ENCODE data around the gene ING1.
"Not testable (repeated sequence)": the region's sequence is repeated elsewhere in the genome, so short reads cannot be mapped to it uniquely, and the experiment has no call there.

Gene ING1

GRCh38 chr13:110715395-110716246 is 2.1 kb downstream of the ING1 start:
- peak; percentile 99 for DNase-seq (ENCODE audit: low spot score)

- DNase-seq (ENCODE audit: low spot score) = no peak
Observed at GRCh38 chr13:110716247-110716515, 2.7 kb downstream of the ING1 start.

DNA sequence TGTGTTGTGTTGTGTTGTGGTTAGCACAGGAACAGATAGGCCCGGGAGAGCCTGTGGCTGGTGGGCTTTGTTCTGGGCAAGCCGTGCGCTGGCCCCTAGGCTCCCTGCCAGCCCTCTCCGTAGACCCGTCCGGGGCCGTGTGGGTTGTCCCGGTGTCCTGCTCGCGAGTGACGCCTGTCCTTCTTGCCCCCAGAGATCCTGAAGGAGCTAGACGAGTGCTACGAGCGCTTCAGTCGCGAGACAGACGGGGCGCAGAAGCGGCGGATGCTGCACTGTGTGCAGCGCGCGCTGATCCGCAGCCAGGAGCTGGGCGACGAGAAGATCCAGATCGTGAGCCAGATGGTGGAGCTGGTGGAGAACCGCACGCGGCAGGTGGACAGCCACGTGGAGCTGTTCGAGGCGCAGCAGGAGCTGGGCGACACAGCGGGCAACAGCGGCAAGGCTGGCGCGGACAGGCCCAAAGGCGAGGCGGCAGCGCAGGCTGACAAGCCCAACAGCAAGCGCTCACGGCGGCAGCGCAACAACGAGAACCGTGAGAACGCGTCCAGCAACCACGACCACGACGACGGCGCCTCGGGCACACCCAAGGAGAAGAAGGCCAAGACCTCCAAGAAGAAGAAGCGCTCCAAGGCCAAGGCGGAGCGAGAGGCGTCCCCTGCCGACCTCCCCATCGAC is 5.7 kb downstream of the ING1 start:
- no peak for DNase-seq (ENCODE audit: low spot score)

DNA sequence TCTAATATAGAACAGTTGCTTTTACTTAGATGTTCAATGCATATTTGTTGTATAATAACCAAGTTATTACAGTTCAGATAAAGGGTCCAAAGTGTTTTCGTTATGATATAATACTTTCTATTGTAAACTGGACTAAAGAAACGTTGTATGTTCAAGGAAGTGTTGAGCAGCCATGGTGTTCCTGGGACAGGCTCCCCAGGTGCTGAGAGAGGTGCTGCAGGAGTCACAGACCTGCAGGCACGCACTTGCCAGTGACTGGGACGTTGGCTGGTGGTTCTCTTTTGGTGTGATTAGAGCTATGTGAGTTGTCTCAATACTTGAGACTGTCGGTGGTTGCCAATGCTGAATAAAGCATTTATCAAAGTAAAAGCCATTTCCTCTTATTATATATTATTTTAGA is 9.5 kb downstream of the ING1 start:
- no peak for DNase-seq (ENCODE audit: low spot score)

- no peak for DNase-seq (ENCODE audit: low spot score)
Observed at GRCh38 chr13:110723598-110723997, 10.1 kb downstream of the ING1 start.

DNA sequence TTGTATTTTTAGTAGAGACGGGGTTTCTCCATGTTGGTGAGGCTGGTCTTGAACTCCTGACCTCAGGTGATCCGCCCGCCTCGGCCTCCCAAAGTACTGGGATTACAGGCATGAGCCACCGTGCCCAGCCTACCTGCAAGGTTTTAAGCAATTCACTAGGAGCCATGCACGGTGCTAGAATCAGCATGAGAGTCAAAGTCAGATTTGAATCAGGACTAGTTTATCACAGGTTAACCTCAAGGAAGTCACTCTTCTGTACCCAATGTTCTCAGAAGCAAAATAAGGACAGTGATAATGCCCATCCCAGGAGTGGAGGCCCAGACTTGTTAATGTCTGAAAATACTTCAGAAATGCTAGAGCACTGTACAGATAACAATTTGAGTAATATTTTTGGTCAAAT is 12.7 kb downstream of the ING1 start:
- DNase-seq (ENCODE audit: low spot score) = not testable (repeated sequence)

- DNase-seq (ENCODE audit: low spot score) = no peak
Observed at GRCh38 chr13:110726726-110727125, 13.2 kb downstream of the ING1 start.

GRCh38 chr13:110731072-110731471 is 17.6 kb downstream of the ING1 start:
- no peak for DNase-seq (ENCODE audit: low spot score)

DNA sequence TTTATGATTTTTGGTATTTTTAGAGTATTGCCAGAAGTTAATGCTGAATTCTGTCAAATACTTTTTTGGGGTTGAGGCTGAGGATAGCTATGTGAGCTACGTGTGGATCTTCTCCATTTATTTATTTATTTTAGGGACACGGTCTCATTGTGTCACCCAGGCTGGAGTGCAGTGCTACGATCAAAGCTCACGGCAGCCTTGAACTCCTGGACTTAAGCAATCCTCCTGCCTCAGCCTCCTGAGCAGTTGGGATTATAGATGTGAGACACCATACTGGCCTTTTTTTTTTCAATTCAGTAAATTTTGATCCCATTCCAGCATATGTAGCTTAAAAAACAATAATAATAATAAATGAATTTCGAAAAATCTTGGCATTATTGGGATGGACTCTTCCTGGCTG is 21.1 kb downstream of the ING1 start:
- DNase-seq (ENCODE audit: low spot score) = no peak

DNA sequence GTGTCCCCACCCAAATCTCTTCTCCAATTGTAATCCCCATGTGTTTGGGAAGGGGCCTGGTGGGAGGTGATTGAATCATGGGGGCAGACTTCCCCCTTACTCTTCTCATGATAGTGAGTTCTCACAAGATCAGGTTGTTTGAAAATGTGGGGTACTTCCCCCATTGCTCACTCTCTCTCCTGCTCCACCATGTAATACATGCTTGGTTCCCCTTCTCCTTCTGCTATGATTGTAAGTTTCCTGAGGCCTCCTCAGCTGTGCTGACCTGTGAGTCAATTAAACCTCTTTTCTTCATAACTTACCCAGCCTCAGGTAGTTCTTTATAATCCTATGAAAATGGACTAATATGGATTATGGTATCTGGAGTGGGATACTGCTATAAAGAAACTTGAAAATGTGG is 24.1 kb downstream of the ING1 start:
- no peak for DNase-seq (ENCODE audit: low spot score)

GRCh38 chr13:110743687-110744086 is 30.2 kb downstream of the ING1 start:
- DNase-seq (ENCODE audit: low spot score) = no peak

DNA sequence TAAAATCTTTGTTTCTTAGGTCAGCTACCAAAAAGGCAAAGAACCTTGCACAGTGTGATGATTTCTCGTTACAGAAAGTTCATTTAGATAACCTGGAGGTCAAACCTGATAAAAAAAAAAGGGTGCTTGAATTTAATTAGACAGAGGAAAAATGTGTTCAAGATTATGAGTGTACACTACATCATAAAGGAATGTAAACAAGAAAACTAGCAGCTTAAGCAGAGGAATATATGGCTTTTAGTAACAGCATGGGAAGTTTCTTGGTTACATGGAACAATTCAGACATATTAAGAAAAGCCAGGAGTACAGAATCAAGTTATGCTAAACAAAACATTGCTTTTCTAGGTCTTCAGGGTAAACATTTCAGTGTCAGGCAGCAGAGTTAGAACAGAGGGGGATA is 32.9 kb downstream of the ING1 start:
- DNase-seq (ENCODE audit: low spot score) = no peak

DNA sequence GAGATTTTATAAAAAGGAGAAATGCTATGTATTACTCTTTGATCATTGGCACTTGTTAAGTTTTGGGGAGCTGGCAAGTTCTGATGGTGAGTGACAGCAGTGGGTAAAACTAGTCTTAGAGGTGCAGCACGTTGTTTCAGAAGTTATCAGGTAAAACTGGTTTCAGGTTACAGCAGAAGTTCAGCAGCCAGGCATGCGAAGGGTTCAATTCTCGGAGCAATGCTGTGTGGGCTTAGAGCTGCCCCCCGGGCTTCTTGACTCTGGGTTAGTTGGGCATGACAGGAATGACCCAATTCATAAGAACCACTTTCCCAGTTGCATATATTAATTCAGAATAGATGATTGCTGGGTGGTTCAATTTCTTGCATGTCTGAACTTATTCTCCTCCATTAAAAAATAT is 34.8 kb downstream of the ING1 start:
- DNase-seq (ENCODE audit: low spot score) = no peak

- DNase-seq (ENCODE audit: low spot score) = no peak
Observed at GRCh38 chr13:110756219-110756631, 42.7 kb downstream of the ING1 start.

DNA sequence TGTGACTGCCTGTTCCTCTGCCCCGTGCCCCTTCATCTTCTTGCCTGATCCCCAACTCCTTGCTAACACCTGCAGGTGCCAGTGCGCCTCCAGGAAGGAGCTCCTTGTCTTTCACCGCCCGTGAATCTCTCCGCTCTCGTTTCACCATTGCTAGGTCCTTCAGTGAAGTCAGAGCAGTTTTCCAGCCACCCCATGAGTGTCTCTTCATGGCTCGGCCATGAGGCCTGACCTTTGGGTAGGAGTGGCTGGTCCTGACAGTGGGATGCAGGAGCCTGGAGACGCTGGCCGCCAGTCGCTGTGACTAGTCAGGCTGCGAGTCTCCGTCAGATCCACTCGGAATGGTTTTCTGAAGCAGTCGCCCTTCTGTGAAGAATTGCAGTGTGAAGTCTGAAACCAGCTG is 43.8 kb downstream of the ING1 start:
- DNase-seq (ENCODE audit: low spot score) = no peak

GRCh38 chr13:110758195-110758805 is 44.8 kb downstream of the ING1 start:
- DNase-seq (ENCODE audit: low spot score) = peak; percentile 16

DNA sequence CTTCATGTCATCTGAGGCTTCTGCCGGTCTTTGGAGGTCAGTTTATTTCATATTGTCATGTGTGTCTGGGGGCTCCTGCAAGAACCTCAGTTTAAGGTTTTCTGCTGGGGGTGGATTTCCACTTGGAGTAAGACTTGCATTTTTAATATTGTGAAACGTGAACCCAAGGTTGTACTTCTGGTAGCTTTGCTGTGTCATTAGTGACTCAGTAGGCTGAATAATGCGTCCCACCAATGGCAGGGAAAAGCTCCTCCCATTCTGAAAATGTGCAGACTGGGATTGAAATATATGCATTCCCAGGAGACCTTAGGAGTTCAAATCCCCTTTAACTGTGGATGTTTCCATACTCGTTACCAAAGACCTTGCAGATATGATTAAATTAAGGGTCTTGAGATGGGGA is 46.2 kb downstream of the ING1 start:
- peak; percentile 27 for DNase-seq (ENCODE audit: low spot score)

DNA sequence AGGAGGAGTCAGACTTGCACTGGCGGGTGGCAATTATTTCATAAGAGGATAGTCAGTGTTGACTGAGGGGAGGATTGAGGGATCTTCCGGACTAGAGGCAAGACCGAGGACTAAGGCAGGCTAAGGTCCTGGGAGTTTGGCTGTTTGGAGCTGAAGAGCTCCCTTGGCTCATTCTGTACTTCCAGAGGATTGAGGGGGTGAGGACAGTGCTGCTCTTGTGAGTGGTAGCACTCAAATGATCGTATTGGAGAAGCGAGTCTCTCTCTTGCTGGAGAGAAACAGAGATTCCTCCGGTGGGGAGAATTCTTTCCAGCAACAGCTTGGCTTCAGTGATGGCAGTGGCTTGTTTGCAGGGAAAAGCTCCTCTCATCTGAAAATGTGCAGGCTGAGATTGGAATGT is 47.1 kb downstream of the ING1 start:
- DNase-seq (ENCODE audit: low spot score) = no peak

DNA sequence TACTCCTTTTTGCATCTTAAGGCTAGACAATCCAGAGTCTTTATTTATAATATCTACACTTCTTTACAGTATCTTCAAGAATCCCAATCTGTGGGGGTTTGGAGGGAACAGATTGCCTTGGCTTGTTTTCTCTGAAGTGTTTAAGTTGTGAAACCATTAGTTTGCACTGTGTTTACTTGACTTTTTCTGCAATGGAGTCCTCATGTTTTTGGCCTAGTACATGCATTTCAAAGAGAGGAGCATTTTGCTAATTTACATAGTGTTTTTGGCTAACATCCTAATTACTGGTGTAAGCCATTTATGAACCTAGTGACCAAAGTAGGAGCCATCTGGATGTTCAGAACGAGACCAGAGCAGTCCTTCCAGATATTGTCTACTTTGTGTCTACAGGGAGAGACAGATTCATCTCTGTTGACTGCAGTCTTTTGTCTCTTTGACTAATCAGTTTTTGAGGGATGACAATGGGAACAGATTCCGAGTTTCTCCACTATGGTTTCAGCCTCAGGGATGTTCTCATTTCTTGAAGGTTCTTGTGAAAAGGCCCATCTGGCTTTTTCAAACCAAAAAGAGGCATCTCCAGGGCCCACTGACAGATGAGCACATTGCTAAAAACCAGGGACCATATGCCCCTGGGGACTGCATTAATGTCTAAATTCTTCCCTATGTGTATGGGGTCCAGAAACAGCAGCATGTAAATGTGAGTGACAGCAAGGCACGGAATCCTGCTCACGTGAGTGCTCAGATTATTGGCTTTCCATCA is 53.4 kb downstream of the ING1 start:
- no peak for DNase-seq (ENCODE audit: low spot score)

- no peak for DNase-seq (ENCODE audit: low spot score)
Observed at GRCh38 chr13:110767476-110767875, 54.0 kb downstream of the ING1 start.

DNA sequence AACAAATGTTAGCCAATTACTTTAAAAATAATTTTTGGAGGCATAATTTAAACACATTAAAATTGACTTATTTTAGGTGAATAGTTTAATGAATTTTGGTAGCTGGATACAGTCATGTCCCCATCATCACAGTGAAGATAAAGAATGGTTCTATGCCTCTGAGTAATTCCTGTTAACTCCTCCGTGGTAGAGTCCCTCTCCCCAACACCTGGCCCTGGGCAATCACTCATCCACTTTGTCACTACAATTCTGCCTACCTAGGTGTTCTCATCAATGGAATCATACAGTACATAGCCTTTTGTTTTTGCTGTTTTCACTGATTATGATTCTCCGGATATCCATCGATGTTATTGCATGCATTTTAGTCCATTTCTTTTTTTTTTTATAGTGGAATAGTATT is 55.6 kb downstream of the ING1 start:
- DNase-seq (ENCODE audit: low spot score) = no peak

GRCh38 chr13:110770678-110771077 is 57.2 kb downstream of the ING1 start:
- no peak for DNase-seq (ENCODE audit: low spot score)

- DNase-seq (ENCODE audit: low spot score) = no peak
Observed at GRCh38 chr13:110771194-110771593, 57.7 kb downstream of the ING1 start.
